Right lobe of liver (tissue), 4 donors: ENCODE results near the gene DLGAP4.

Experiments used
- POLR2A ChIP-seq: fragments of 450-650 bp; IDR thresholded peaks from one replicate; pipeline ENCODE4 v1.6.1; 2017; ENCODE audit warnings: antibody characterized with exemption, mild to moderate bottlenecking
- TF ChIP-seq, protein P1 (sequence below), 4 donors: fragments of 200-600 bp in 3 of 4; fragments of 450-650 bp in 1 of 4; IDR thresholded peaks; one replicate each; pipeline versions ENCODE4 v1.5.1 to v1.8.0; 2016 to 2022; ENCODE audit warnings: antibody characterized with exemption in 4 of 4, mild to moderate bottlenecking in 2 of 4
- donor health status: DM: no; HTN: no; CAD: no.
- donor health status: DM: no; HTN: no; CAD: no.
- donor health status: DM: no; HTN: yes; CAD: no.

DNA sequence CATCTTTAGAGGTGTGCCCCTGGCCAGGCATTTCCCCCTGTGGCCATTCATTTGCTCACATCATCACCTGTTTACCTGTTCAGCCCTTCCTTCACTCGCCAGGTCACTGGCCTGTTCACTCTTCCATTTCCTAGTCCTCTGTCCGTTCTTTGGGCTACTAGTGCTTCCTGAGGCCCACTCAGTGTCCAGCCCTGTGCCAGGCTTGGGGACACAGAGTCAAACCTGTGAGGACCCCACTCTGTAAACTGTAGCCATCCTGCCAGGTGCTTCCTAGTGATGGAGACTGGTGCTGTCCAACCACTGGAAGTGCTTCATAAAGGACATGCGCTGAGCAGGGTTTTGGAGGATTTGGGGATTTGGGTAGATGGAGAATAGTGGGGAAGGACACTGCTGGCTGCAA lies 3.5 kb downstream of the DLGAP4 start:
- TF ChIP-seq, protein P1, sequence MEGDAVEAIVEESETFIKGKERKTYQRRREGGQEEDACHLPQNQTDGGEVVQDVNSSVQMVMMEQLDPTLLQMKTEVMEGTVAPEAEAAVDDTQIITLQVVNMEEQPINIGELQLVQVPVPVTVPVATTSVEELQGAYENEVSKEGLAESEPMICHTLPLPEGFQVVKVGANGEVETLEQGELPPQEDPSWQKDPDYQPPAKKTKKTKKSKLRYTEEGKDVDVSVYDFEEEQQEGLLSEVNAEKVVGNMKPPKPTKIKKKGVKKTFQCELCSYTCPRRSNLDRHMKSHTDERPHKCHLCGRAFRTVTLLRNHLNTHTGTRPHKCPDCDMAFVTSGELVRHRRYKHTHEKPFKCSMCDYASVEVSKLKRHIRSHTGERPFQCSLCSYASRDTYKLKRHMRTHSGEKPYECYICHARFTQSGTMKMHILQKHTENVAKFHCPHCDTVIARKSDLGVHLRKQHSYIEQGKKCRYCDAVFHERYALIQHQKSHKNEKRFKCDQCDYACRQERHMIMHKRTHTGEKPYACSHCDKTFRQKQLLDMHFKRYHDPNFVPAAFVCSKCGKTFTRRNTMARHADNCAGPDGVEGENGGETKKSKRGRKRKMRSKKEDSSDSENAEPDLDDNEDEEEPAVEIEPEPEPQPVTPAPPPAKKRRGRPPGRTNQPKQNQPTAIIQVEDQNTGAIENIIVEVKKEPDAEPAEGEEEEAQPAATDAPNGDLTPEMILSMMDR (IDR thresholded peaks at IDR 0.05), result no peak
- no peak for TF ChIP-seq POLR2A
